Neural progenitor cell (in vitro differentiated cells): ENCODE measurements around the gene ZNF277.

Experiments
- CTCF ChIP-seq: fragments of 200-600 bp; sonication (generic); IDR thresholded peaks from 2 replicates; pipeline ENCODE4 v1.5.1; 2017; ENCODE audit warnings: antibody characterized with exemption, mild to moderate bottlenecking
- EZH2 ChIP-seq: fragments of 200-600 bp; sonication (generic); IDR thresholded peaks from 2 replicates; pipeline ENCODE4 v1.6.1; 2017; ENCODE audit warnings: antibody characterized with exemption, mild to moderate bottlenecking, moderate library complexity

DNA sequence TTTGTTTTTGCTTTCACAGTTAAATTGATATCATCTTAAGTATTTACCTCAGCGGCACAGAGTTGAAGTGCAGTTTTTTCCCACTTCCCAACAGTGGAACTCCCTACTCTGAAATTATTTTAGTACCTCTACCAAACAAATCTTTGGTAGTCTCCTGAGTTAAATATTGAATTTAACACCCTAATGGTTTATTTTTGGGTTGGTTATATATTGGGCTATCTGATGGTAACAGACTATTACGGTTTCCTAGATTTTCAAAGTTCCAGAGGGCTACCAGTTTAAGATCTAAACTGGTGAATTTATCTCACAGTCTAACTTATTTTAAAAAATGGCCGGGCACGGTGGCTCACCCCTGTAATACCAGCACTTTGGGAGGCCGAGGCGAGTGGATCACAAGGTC is 1.3 kb downstream of the ZNF277 start:
- TF ChIP-seq EZH2 (no peak), CTCF (no peak)
